ENCODE measurements around the gene IRF1.

Gene IRF1

GRCh38 chr5:132474131-132474723 lies 16.3 kb downstream of the IRF1 start:
- no peak for DNase-seq (ENCODE audit: low read depth)

- no peak for DNase-seq (ENCODE audit: low read depth)
Measured at GRCh38 chr5:132473668-132474067, 16.9 kb downstream of the IRF1 start.

GRCh38 chr5:132473019-132473531 lies 17.5 kb downstream of the IRF1 start:
- no peak for DNase-seq (ENCODE audit: low read depth)

- DNase-seq (ENCODE audit: low read depth): no peak
Measured at GRCh38 chr5:132472431-132472830, 18.1 kb downstream of the IRF1 start.

GRCh38 chr5:132471944-132472343 lies 18.6 kb downstream of the IRF1 start:
- DNase-seq (ENCODE audit: low read depth): no peak

GRCh38 chr5:132471151-132471907 lies 19.2 kb downstream of the IRF1 start:
- no peak for DNase-seq (ENCODE audit: low read depth)

- no peak for DNase-seq (ENCODE audit: low read depth)
Measured at GRCh38 chr5:132470596-132470995, 20.0 kb downstream of the IRF1 start.

GRCh38 chr5:132470010-132470392 lies 20.6 kb downstream of the IRF1 start:
- DNase-seq (ENCODE audit: low read depth): no peak

- DNase-seq (ENCODE audit: low read depth): no peak
Measured at GRCh38 chr5:132469380-132470009, 21.1 kb downstream of the IRF1 start.

GRCh38 chr5:132468656-132469379 lies 21.8 kb downstream of the IRF1 start:
- no peak for DNase-seq (ENCODE audit: low read depth)

GRCh38 chr5:132467287-132467984 lies 23.1 kb downstream of the IRF1 start:
- DNase-seq (ENCODE audit: low read depth): no peak

GRCh38 chr5:132466433-132467286 lies 23.9 kb downstream of the IRF1 start:
- no peak for DNase-seq (ENCODE audit: low read depth)

GRCh38 chr5:132465059-132465707 lies 25.4 kb downstream of the IRF1 start:
- DNase-seq (ENCODE audit: low read depth): no peak

- no peak for DNase-seq (ENCODE audit: low read depth)
Measured at GRCh38 chr5:132464156-132464939, 26.2 kb downstream of the IRF1 start.

- no peak for DNase-seq (ENCODE audit: low read depth)
Measured at GRCh38 chr5:132463811-132464155, 26.8 kb downstream of the IRF1 start.

- no peak for DNase-seq (ENCODE audit: low read depth)
Measured at GRCh38 chr5:132462856-132463745, 27.5 kb downstream of the IRF1 start.

- DNase-seq (ENCODE audit: low read depth): no peak
Measured at GRCh38 chr5:132462333-132462732, 28.2 kb downstream of the IRF1 start.

GRCh38 chr5:132461569-132462070 lies 29.0 kb downstream of the IRF1 start:
- DNase-seq (ENCODE audit: low read depth): no peak

Measured in stimulated activated CD8-positive, alpha-beta memory T cell treated with anti-CD3 and anti-CD28 coated beads, Interleukin-15, amount 100 ng/mL, for 24 hours (primary cell).